IMR-90 (cell line): Measurements from ENCODE around the gene TMEM129. TPM values are rescaled to one million over a fixed set of nuclear protein-coding genes. Genes with fewer than 3 reads are reported as not detected.

Source experiments
- ATAC-seq: fragments of 200-7000 bp; cut with Tn5 transposase; 2 replicates; pipeline ENCODE4 v1.9.1; 2020; ENCODE audit warnings: low read depth, mild to moderate bottlenecking, moderate library complexity
- BruUV-seq: library from RNA; stranded (reverse); fragments of 400-500 nt; replicated peaks from 2 replicates; lab custom pipeline; 2021; lab: Mats Ljungman, UMichigan
- CTCF ChIA-PET: fragments of 300-600 bp; formaldehyde crosslinking; extraction: SDS; loops from one replicate; lab custom pipeline; 2021; ENCODE audit warnings: antibody characterized with exemption; lab: Yijun Ruan, JAX
- POLR2A ChIA-PET: fragments of 300-600 bp; sonication (Branson Sonifier 250); formaldehyde crosslinking; loops from one replicate; lab custom pipeline; 2022; ENCODE audit warnings: antibody characterized with exemption; ENCODE audit not compliant: unreplicated experiment; lab: Charles Lee
- DNase-seq: peaks from one replicate; pipeline ENCODE4 v3.0.0; 2013
- H2AFZ ChIP-seq: replicated peaks from 2 replicates; pipeline ENCODE3; 2013; ENCODE audit warnings: low read length, mild to moderate bottlenecking; ENCODE audit not compliant: poor library complexity
- H2AK5ac ChIP-seq: 2 replicates; pipeline ENCODE4 v1.6.1; 2013; ENCODE audit warnings: low read depth, low read length, inconsistent platforms
- H2AK9ac ChIP-seq: replicated peaks from 2 replicates; pipeline ENCODE3; 2013; ENCODE audit warnings: mild to moderate bottlenecking, low read depth, low read length, moderate library complexity; ENCODE audit not compliant: poor library complexity
- H2BK120ac ChIP-seq: 2 replicates; pipeline ENCODE4 v1.6.1; 2013; ENCODE audit warnings: low read depth, low read length, inconsistent platforms
- H2BK15ac ChIP-seq: 3 replicates; pipeline ENCODE4 v1.6.1; 2013; ENCODE audit warnings: low read depth, low read length, inconsistent platforms
- H2BK20ac ChIP-seq: 2 replicates; pipeline ENCODE4 v1.6.1; 2013; ENCODE audit warnings: low read depth, mild to moderate bottlenecking, inconsistent platforms, low read length, moderate library complexity
- H2BK5ac ChIP-seq: 2 replicates; pipeline ENCODE4 v1.6.1; 2013; ENCODE audit warnings: mild to moderate bottlenecking, low read depth, low read length, inconsistent platforms; ENCODE audit not compliant: poor library complexity, severe bottlenecking
- H3K14ac ChIP-seq: replicated peaks from 2 replicates; pipeline ENCODE4 v1.6.1; 2013; ENCODE audit warnings: low read depth, low read length, inconsistent platforms
- H3K18ac ChIP-seq: 2 replicates; pipeline ENCODE4 v1.6.1; 2013; ENCODE audit warnings: low read depth, low read length, control low read depth
- H3K23ac ChIP-seq: 2 replicates; pipeline ENCODE4 v1.6.1; 2013; ENCODE audit warnings: low read depth, low read length, inconsistent platforms
- H3K27ac ChIP-seq: 2 replicates; pipeline ENCODE4 v1.5.1; 2013; ENCODE audit warnings: mild to moderate bottlenecking, control low read depth, low read length; ENCODE audit not compliant: insufficient read depth
- H3K27me3 ChIP-seq: 2 replicates; pipeline ENCODE4 v1.6.1; 2013; ENCODE audit warnings: low read length; ENCODE audit not compliant: control insufficient read depth, insufficient read depth
- H3K36me3 ChIP-seq: 2 replicates; pipeline ENCODE4 v1.6.1; 2013; ENCODE audit warnings: low read length, mixed read lengths; ENCODE audit not compliant: control insufficient read depth, insufficient read depth
- H3K4ac ChIP-seq: 2 replicates; pipeline ENCODE4 v1.6.1; 2013; ENCODE audit warnings: low read depth, low read length, inconsistent platforms
- H3K4me1 ChIP-seq: 2 replicates; pipeline ENCODE4 v1.6.1; 2013; ENCODE audit warnings: low read length, mixed read lengths; ENCODE audit not compliant: control insufficient read depth, insufficient read depth
- H3K4me2 ChIP-seq: 2 replicates; pipeline ENCODE4 v1.6.1; 2013; ENCODE audit warnings: low read depth, mild to moderate bottlenecking, control low read depth, low read length, moderate library complexity
- H3K4me3 ChIP-seq: 2 replicates; pipeline ENCODE4 v1.5.1; 2013; ENCODE audit warnings: low read depth, mild to moderate bottlenecking, control low read depth, low read length, moderate library complexity; ENCODE audit not compliant: insufficient read depth
- H3K56ac ChIP-seq: 2 replicates; pipeline ENCODE4 v1.6.1; 2013; ENCODE audit warnings: low read length, inconsistent platforms; ENCODE audit not compliant: insufficient read depth; ENCODE audit errors: extremely low read depth
- H3K79me1 ChIP-seq, 2 experiments: 2 replicates each; pipeline ENCODE4 v1.6.1; 2013; ENCODE audit warnings: low read length in 2 of 2, inconsistent platforms in 1 of 2, low read depth in 1 of 2
- H3K9ac ChIP-seq: 2 replicates; pipeline ENCODE4 v1.6.1; 2013; ENCODE audit warnings: low read depth, low read length, control low read depth
- H3K9me1 ChIP-seq: 2 replicates; pipeline ENCODE4 v1.6.1; 2013; ENCODE audit warnings: low read length, inconsistent platforms; ENCODE audit not compliant: insufficient read depth
- H3K9me3 ChIP-seq: 2 replicates; pipeline ENCODE4 v1.6.1; 2013; ENCODE audit warnings: low read length; ENCODE audit not compliant: control insufficient read depth, insufficient read depth
- H4K20me1 ChIP-seq: 2 replicates; pipeline ENCODE4 v1.6.1; 2013; ENCODE audit warnings: low read length, inconsistent platforms; ENCODE audit not compliant: insufficient read depth
- H4K5ac ChIP-seq: 2 replicates; pipeline ENCODE4 v1.6.1; 2013; ENCODE audit warnings: mild to moderate bottlenecking, low read depth, low read length, control low read depth
- H4K8ac ChIP-seq, 2 experiments: 2 replicates each; pipeline ENCODE4 v1.6.1; 2013; ENCODE audit warnings: low read depth in 2 of 2, low read length in 2 of 2, control low read depth in 1 of 2, inconsistent platforms in 1 of 2
- H4K91ac ChIP-seq: 2 replicates; pipeline ENCODE4 v1.6.1; 2013; ENCODE audit warnings: low read depth, low read length, inconsistent platforms; ENCODE audit not compliant: insufficient read depth
- MAZ ChIP-seq: IDR thresholded peaks from 2 replicates; pipeline ENCODE4 v1.6.1; 2012; ENCODE audit warnings: low read depth, mild to moderate bottlenecking, low read length, improper control_type of control experiment, moderate library complexity, borderline replicate concordance
- MXI1 ChIP-seq: IDR thresholded peaks from 2 replicates; pipeline ENCODE4 v1.6.1; 2012; ENCODE audit warnings: low read depth, mild to moderate bottlenecking, low read length, moderate library complexity, borderline replicate concordance
- USF2 ChIP-seq: fragments of 150-350 bp; IDR thresholded peaks from 2 replicates; pipeline ENCODE4 v1.6.1; 2017; ENCODE audit warnings: mild to moderate bottlenecking, antibody characterized with exemption, low read length, low read depth
- WGBS, 2 experiments: methylation state at CpG; one replicate each; pipeline versions ENCODE4 v1.1.5 to v1.1.7; 2013; ENCODE audit warnings: missing lambda C conversion rate in 2 of 2; ENCODE audit not compliant: insufficient read length in 1 of 2; ENCODE audit errors: extremely low coverage in 2 of 2; 5-methylcytosine and 5-hydroxymethylcytosine counted together
- dilution Hi-C: fragments of 300-500 bp; cut with HindIII; formaldehyde crosslinking; loops from one replicate; pipeline ENCODE4 v1.14.3; 2018; ENCODE audit warnings: low sequenced_read_pairs; ENCODE audit not compliant: unreplicated experiment
- in situ Hi-C: fragments of 300-500 bp; cut with MboI; formaldehyde crosslinking; loops from 3 replicates; pipeline ENCODE4 v1.14.3; 2019; ENCODE audit warnings: low sequenced_read_pairs, inconsistent platforms, mixed read lengths
- intact Hi-C: fragments of 100-400 bp; cut with micrococcal nuclease; formaldehyde crosslinking; loops from 2 replicates; pipeline ENCODE4 v1.10.0; 2022
- polyA plus RNA-seq, 3 experiments: library from polyadenylated mRNA; depleted of rRNA; stranded (reverse); fragments of >200 nt; gene quantifications; 2 replicates each; pipeline ENCODE4 v1.2.3, GENCODE V29; 2012; ENCODE audit warnings: low replicate concordance in 1 of 3
- total RNA-seq: library from RNA; depleted of rRNA; stranded (reverse); fragments of >200 nt; gene quantifications from 2 replicates; pipeline ENCODE4 v1.2.3, GENCODE V29; 2012
- TF ChIP-seq, protein P1 (sequence below): fragments of 150-350 bp; IDR thresholded peaks from 2 replicates; pipeline ENCODE4 v1.6.1; 2016; ENCODE audit warnings: low read depth, mild to moderate bottlenecking, low read length, moderate library complexity, borderline replicate concordance
- TF ChIP-seq, protein P2 (sequence below): conservative IDR thresholded peaks from 2 replicates; pipeline ENCODE4 v1.5.1; 2012; ENCODE audit warnings: mild to moderate bottlenecking, low read depth, low read length, improper control_type of control experiment

Gene TMEM129
- total and polyA plus RNA-seq, 2 of the 4 experiments (the other 2 are of a cell fraction), result 6.6 to 26.6 TPM

DNA sequence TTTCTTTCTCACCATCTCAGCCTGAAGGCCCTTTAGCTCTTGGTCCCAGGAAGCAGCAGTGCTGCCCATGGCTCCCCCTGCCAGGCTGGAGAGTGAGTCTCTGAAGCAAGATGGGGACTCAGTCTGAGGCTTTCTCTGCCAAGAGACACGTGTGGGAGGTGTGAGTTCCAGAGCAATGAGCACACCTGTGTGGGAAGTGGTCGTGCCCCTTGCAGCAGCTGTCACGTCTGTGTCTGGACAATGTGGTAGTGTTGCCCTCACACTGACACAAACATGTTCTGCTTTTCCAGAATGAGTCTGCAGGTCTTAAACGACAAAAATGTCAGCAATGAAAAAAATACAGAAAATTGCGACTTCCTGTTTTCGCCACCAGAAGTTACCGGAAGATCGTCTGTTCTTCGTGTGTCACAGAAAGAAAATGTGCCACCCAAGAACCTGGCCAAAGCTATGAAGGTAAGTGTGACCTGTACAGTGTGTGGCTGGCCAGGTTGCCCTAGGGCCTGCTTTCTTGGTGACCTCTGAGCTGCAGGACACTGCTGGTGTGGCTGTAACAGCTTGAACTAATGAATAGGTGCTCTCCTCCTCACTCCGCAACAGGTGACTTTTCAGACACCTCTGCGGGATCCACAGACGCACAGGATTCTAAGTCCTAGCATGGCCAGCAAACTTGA, 2.1 kb upstream of the TMEM129 start:
- H3K4me2 ChIP-seq, result no peak overlapping the region; the same call in 1 of the 2 replicates

More for the DNA sequence above, 2.1 kb upstream of the TMEM129 start:
- peaks cover 22% of the 10 kb centered on the region for H3K4me1 ChIP-seq
- peaks cover 14% of the 10 kb centered on the region; the same call in 1 of the 2 replicates for H4K20me1 ChIP-seq
- intact Hi-C loops (loop anchor here (10.0 kb wide), 1 partner anchor 358 kb away; no protein-coding TSS in a partner anchor), in situ Hi-C loops (no loop called here), dilution Hi-C loops (no loop called here)
- no peak overlapping the region for H2AK5ac ChIP-seq
- CTCF ChIA-PET, result interaction anchor here (1.7 kb wide), 1 partner anchor 30 kb away, joined by 5 read pairs; no protein-coding TSS in a partner anchor
- H4K5ac ChIP-seq, result no peak overlapping the region
- H2BK5ac ChIP-seq, result no peak overlapping the region
- H3K9ac ChIP-seq, result peak overlapping the region; percentile 45; the same call in 1 of the 2 replicates
- H3K23ac ChIP-seq, result 0 out of 2 replicates have a peak overlapping the region, but pooled peaks have one; percentile 70
- ATAC-seq (no peak), DNase-seq (no peak)
- no peak overlapping the region for H4K91ac ChIP-seq
- TF ChIP-seq, protein P1, sequence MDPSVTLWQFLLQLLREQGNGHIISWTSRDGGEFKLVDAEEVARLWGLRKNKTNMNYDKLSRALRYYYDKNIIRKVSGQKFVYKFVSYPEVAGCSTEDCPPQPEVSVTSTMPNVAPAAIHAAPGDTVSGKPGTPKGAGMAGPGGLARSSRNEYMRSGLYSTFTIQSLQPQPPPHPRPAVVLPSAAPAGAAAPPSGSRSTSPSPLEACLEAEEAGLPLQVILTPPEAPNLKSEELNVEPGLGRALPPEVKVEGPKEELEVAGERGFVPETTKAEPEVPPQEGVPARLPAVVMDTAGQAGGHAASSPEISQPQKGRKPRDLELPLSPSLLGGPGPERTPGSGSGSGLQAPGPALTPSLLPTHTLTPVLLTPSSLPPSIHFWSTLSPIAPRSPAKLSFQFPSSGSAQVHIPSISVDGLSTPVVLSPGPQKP, result no peak
- TF ChIP-seq MAZ (no peak), MXI1 (no peak), USF2 (no peak)
- TF ChIP-seq, protein P2, sequence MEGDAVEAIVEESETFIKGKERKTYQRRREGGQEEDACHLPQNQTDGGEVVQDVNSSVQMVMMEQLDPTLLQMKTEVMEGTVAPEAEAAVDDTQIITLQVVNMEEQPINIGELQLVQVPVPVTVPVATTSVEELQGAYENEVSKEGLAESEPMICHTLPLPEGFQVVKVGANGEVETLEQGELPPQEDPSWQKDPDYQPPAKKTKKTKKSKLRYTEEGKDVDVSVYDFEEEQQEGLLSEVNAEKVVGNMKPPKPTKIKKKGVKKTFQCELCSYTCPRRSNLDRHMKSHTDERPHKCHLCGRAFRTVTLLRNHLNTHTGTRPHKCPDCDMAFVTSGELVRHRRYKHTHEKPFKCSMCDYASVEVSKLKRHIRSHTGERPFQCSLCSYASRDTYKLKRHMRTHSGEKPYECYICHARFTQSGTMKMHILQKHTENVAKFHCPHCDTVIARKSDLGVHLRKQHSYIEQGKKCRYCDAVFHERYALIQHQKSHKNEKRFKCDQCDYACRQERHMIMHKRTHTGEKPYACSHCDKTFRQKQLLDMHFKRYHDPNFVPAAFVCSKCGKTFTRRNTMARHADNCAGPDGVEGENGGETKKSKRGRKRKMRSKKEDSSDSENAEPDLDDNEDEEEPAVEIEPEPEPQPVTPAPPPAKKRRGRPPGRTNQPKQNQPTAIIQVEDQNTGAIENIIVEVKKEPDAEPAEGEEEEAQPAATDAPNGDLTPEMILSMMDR, result no peak
- H3K9me3 ChIP-seq, result no peaks in the 10 kb centered on the region
- H2AFZ ChIP-seq, result peak overlapping the region; percentile 53
- H3K9me1 ChIP-seq, result peaks cover 3% of the 10 kb centered on the region; the same call in 1 of the 2 replicates
- H4K8ac ChIP-seq, result no peak overlapping the region
- no peak overlapping the region for H2BK20ac ChIP-seq
- POLR2A ChIA-PET, result no interaction called here
- WGBS, 2 experiments, result 87% methylated on average over 9 of the region's 12 CpGs; no CpG with 5 or more reads in 1 of the 2 experiments
- H3K36me3 ChIP-seq, result peaks cover 9% of the 10 kb centered on the region
- H3K4me3 ChIP-seq, result no peak overlapping the region
- H3K56ac ChIP-seq, result no peak overlapping the region
- peaks cover 38 to 75% of the 10 kb centered on the region in 2 experiments for H3K79me1 ChIP-seq
- H3K27me3 ChIP-seq, result no peaks in the 10 kb centered on the region
- H2AK9ac ChIP-seq, result peak overlapping the region; percentile 36
- H3K4ac ChIP-seq, result no peak overlapping the region
- no peak overlapping the region for H3K14ac ChIP-seq
- no peak overlapping the region for H2BK15ac ChIP-seq
- no peak overlapping the region for H2BK120ac ChIP-seq
- BruUV-seq, result no TSS peak
- H3K27ac ChIP-seq, result no peak overlapping the region
- no peak overlapping the region for H3K18ac ChIP-seq
